ENCODE measurements around the gene PLCH1.

The PLCH1 gene

DNA sequence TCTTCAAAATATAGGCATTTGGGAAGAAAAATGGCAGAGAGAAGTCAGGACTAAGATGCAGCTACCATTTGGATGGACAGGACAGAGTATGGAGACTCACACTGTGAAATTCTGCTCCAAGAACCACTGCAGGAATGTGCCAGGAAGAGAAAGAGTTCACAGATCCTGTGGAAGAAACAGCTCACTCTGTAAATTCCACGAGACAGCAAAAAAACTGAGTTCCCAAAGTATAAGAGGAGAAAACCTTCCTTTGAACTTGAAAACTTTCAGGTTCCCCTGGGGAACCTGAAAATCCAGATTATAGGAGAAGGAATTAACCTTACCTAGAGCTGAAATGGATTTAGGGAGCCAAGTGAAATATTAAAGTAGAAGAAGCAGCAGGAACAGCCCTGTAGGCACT, 137.1 kb downstream of the PLCH1 start:
- DNase-seq (ENCODE audit: low spot score) = no peak

GRCh38 chr3:155605571-155605970, 139.3 kb downstream of the PLCH1 start:
- no peak for DNase-seq (ENCODE audit: low spot score)

- no peak for DNase-seq (ENCODE audit: low spot score)
Observed at GRCh38 chr3:155604967-155605366, 139.9 kb downstream of the PLCH1 start.

- DNase-seq (ENCODE audit: low spot score) = peak; percentile 46
Observed at GRCh38 chr3:155604126-155604525, 140.7 kb downstream of the PLCH1 start.

GRCh38 chr3:155603302-155603701, 141.6 kb downstream of the PLCH1 start:
- DNase-seq (ENCODE audit: low spot score) = no peak

GRCh38 chr3:155602307-155602706, 142.6 kb downstream of the PLCH1 start:
- DNase-seq (ENCODE audit: low spot score) = no peak

DNA sequence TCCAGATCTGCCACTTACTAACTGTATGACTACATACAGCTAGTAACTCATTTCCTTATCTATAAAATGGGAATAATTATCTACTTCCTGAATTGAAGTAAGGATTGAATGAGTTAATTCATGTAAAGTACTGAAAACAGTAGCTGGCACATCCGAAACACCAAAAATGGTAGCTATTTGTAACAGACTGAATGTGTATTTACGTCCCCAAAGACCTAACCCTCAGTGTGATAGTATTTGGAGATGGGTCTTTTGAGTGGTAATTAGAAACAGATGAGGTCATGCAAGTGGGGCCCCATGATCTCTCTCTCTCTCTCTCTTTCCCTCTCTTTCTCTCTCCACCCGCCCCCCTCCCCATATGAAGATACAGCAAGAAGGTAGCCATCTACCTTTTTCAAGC, 146.2 kb downstream of the PLCH1 start:
- DNase-seq (ENCODE audit: low spot score) = no peak

GRCh38 chr3:155596615-155597014, 148.3 kb downstream of the PLCH1 start:
- no peak for DNase-seq (ENCODE audit: low spot score)

GRCh38 chr3:155595371-155595770, 149.5 kb downstream of the PLCH1 start:
- no peak for DNase-seq (ENCODE audit: low spot score)

DNA sequence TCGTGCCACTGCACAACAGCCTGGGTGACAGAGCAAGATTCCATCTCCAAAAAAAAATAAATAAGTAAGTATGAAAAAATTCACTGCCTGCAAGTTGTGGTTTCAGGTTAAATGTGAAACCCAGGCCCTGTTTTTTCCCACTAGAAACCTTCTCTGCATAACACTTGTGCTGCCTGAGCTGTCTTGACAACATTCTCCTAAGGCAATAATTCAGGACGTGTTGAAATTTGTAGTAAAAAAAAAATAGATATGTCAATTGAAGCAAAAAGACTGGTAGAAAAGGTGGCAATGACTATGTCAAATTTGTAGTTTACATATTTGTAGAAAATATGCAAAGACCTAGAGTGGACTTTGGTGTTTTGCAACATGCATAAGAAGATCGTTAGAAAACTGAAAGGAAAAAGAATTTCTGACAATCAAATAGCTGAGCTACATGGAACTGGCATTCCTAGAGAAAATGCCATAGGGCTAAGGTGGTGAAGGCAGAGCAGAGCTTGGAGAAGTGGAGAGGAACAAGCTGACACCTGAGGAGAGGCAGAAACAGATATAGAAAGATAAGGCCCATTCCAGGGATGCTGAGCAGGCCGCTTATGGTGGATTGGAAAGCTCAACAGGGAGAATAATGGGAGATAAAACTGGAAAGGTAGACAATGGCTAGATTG, 150.2 kb downstream of the PLCH1 start:
- DNase-seq (ENCODE audit: low spot score) = no peak

DNA sequence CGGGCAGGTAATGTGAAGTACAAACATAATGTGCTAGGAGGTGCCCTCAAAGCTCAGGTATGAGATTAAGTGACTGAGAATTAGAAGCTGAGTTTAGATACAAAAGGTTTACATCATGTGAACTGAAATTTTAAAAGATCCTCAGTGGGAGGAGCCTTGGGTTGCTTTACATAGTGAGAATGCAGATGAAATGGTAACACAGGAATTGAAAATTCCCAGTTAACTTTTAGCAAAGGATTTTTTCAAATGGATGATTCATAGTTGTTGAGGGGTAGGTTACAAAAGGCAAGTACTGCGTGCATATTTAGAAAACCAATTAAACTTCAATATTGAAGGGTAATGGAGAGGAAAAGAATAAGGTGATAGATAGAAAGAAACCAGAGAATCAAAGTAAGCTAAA, 157.3 kb downstream of the PLCH1 start:
- DNase-seq (ENCODE audit: low spot score) = no peak

GRCh38 chr3:155585384-155585783, 159.5 kb downstream of the PLCH1 start:
- DNase-seq (ENCODE audit: low spot score) = no peak

GRCh38 chr3:155581579-155581978, 163.3 kb downstream of the PLCH1 start:
- no peak for DNase-seq (ENCODE audit: low spot score)

DNA sequence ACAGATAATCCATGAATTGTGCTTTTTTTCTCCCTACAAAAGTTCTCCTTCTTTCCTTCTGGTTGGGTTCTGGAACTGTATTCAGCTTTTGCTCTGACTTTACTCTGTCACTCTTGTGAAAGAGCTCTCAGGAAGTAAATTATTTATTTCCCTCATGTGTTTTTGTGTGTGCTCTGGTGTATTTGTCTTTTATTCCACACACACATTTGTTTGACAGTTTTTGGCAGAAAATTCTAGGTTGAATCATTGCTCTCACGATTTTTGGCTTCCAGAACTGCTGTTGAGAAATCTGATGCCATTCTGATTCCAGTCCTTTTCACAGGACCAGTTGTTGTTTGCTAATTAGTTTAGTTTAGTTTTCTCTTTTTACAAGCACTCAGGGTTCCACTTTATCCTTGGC, 172.8 kb downstream of the PLCH1 start:
- DNase-seq (ENCODE audit: low spot score) = no peak

- DNase-seq (ENCODE audit: low spot score) = no peak
Observed at GRCh38 chr3:155568295-155568694, 176.6 kb downstream of the PLCH1 start.

DNA sequence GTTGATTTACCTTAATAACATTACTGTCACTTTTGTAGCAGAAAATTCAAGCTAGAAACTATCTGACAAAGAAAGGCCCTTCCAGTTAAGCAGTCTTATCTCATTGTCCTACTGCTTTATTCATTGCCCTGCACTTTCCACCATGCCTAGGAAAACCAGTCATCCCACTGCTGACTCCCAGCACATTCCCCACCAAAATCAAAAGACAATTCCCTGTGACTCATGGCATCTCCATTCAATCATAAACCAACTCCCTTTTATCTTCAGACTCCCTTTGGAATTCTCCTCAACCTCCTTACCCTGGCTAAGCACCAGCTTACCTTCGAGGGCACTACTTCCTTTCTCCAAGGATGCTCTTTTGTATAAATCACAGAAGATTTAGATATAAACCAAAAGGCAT, 184.3 kb downstream of the PLCH1 start:
- peak; percentile 18 for DNase-seq (ENCODE audit: low spot score)

- DNase-seq (ENCODE audit: low spot score) = no peak
Observed at GRCh38 chr3:155560135-155560534, 184.7 kb downstream of the PLCH1 start.

DNA sequence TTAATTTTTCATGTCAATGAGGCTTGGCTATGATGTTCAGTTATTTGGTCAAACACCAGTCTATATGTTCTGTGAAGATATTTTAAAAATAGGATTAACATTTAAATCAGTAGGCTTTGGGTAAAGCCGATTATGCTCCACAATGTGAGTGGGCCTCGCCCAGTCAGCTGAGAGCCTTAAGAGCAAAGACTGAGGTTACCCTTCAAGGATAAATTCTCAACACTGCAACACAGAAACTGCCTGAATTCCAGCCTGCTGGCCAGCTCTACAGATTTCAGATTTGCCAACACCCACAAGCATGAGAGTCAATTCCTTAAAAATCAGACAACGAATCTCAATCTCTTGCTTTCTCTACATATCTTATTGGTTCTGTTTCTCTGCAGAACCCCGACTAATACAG, 188.3 kb downstream of the PLCH1 start:
- DNase-seq (ENCODE audit: low spot score) = no peak

GRCh38 chr3:155555479-155556060, 189.3 kb downstream of the PLCH1 start:
- no peak for DNase-seq (ENCODE audit: low spot score)

GRCh38 chr3:155554777-155555451, 190.0 kb downstream of the PLCH1 start:
- no peak for DNase-seq (ENCODE audit: low spot score)

GRCh38 chr3:155553780-155554179, 191.1 kb downstream of the PLCH1 start:
- no peak for DNase-seq (ENCODE audit: low spot score)

GRCh38 chr3:155553326-155553725, 191.5 kb downstream of the PLCH1 start:
- DNase-seq (ENCODE audit: low spot score) = no peak

GRCh38 chr3:155550391-155550790, 194.5 kb downstream of the PLCH1 start:
- DNase-seq (ENCODE audit: low spot score) = no peak

- DNase-seq (ENCODE audit: low spot score) = no peak
Observed at GRCh38 chr3:155549087-155549486, 195.8 kb downstream of the PLCH1 start.
